SKM-1 treated with dmso at 0.1 percent for 144 hours (cell line): ENCODE results near the gene MEGF6.

Source experiments
- DNase-seq: peaks from one replicate; lab custom pipeline; 2025; ENCODE audit not compliant: unreplicated experiment; lab: John Stamatoyannopoulos, UW

Gene MEGF6

GRCh38 chr1:3444298-3444697, 167.0 kb downstream of the MEGF6 start:
- no peak for DNase-seq

GRCh38 chr1:3443807-3444206, 167.5 kb downstream of the MEGF6 start:
- DNase-seq, result no peak

GRCh38 chr1:3442901-3443300, 168.4 kb downstream of the MEGF6 start:
- DNase-seq, result no peak

GRCh38 chr1:3442331-3442730, 169.0 kb downstream of the MEGF6 start:
- DNase-seq, result no peak

GRCh38 chr1:3441880-3442279, 169.4 kb downstream of the MEGF6 start:
- DNase-seq, result no peak

GRCh38 chr1:3441410-3441847, 169.9 kb downstream of the MEGF6 start:
- DNase-seq, result no peak

GRCh38 chr1:3440711-3441409, 170.4 kb downstream of the MEGF6 start:
- DNase-seq, result no peak

- no peak for DNase-seq
These were observed 171.0 kb downstream of the MEGF6 start for GRCh38 chr1:3440300-3440681.
